AG20443 (cell line): Measurements from ENCODE around the gene GNG7.
"Not testable (repeated sequence)": the region's sequence is repeated elsewhere in the genome, so short reads cannot be mapped to it uniquely, and the experiment has no call there.

Experiments used
- DNase-seq: peaks from one replicate; pipeline ENCODE4 v3.0.0; 2012; ENCODE audit warnings: low spot score, mixed read lengths

GNG7 gene

DNA sequence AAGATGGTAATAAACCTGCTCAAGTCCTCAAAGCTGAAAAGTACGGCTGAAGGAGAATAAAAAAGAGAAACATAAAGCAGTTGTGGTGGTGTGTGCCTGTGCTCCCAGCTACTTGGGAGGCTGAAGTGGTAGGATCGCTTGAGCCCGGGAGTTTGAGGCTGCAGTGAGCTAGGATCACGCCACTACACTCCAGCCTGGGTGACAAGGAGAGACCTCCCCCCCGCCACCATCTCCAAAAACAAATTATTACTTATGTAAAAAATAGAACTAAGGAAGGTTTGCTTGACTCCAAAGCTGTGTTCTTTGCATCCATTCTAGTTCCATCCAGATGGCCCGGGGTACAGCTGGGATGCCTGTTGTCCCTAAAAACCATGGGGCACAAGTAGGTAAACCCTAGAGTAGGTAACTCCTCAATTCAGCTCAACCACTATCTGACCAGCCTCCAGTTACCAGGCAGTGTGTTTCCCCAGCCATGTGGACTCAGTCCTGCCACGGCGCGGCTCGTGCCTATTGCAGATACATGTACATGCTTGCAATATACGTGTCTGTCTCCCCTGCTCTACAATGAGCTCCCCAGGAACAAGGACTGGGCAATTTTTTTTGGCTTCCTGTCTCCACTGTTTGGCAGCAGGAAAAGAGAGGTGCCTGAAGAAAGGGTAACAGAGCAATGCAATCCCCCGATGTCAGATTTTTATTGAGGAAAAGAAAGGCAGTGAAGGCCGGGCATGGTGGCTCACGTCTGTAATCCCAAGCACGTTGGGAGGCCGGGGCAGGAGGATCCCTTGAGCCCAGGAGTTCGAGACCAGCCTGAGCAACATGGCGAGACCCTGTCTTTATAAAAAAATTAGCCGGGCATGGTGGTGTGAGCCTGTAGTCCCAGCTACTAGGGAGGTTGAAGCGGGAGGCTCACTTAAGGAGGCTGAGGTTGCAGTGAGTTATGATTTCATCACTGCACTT is 101.3 kb downstream of the GNG7 start:
- no peak for DNase-seq

GRCh38 chr19:2594319-2594718 is 108.2 kb downstream of the GNG7 start:
- no peak for DNase-seq

DNA sequence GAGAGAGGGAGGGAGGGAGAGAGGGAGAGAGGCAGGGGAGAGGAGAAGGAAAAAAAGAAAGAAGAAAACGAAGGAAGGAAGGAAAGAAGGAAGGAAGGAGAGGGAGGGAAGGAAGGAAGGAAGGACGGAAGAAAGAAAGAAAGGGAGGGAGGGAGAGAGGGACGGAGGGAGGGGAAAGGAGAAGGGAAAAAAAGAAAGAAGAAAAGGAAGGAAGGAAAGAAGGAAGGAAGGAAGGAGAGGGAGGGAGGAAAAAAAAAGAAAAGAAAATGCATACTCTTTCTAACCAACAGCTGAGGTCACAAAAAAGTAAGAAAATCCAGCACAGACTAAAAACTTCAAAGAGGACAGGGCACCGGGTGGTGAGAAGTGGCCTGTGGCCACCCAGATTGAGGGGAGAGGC is 109.7 kb downstream of the GNG7 start:
- DNase-seq: no peak

- no peak for DNase-seq
Observed at GRCh38 chr19:2591537-2592291, 110.8 kb downstream of the GNG7 start.

- no peak for DNase-seq
Observed at GRCh38 chr19:2590630-2591399, 111.7 kb downstream of the GNG7 start.

DNA sequence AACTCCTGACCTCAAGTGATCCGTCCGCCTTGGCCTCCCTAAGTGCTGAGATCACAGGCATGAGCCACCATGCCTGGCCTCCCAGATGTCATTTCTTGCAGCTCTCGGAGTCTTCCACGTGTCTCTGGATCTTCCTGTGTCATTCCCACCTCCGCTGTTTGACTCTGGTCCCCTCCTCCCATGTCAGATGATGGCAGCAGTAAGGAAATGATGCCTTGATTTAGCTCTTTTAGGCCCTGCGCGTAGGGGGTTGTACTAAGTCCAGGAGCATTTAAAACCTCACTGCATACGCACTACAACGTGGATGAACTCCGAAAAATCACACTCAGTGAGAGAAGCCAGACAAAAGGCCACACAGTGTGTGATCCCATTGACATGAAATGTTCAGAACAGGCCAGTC is 113.1 kb downstream of the GNG7 start:
- DNase-seq: no peak

DNA sequence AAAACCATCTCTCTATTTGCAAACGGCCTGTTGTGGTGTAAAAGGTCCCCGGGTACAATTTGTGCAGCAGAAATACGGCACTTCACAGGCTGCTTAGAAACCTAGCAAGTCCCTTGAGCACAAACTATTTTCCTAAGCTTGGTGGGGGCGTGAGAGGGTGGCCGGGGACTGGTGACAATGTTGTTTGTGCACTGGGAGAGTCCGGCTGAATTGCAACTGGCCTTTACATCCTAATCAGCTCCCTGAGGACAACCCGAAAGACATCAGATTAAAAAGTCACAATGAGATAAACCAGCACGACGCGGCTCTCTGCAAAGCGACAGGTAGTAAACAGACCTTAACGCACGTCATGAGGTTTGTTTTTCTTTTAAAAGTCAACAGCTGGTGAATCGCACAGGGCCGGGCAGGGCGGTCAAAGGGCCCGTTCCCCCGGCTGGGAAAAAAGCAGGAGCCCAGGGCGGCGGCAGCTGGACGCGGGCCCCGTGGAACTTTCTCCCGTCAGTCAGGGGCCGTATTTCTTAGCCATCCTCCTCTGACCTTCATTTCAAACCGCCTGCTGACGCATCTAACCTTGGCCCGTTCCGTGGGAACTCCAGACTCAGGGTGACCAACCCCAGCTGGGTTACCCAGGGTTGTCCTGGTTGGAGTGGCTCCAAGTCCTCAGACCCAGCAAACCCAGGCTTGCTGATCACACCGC is 114.3 kb downstream of the GNG7 start:
- peak; percentile 51 for DNase-seq

DNA sequence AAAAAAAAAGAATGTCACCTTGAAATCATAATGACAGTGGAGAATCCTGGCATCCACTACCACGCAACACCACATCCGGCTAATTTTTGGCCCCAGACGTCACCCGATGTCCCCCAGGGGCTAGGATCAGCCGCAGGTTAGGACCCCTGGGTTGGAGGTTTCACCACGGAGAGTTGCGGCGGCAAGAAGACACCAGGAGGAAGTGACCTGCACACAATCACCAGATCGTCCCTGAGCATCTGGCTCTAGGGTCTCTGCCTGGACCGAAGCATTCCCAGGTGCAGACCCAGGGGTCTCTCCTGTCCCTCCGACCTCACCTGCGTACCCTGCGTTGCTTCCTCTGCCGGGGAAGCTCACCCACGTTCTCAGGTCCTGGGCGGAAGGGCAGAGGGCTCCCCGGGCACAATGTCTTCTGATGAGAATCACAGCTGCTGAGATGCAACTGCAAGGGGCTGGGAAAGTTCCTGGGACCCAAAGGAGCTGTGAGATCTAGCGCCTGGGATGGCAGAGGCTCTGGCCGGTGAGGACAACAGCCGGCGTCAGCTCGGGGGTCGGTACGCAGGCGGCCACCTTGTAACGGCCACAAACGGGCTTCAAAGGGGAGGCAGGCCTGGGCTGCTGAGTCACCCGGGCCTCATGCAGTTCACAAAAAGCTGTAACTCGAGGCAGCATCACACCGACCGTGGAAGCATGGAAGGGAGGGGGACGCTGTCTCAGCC is 115.3 kb downstream of the GNG7 start:
- no peak for DNase-seq

DNA sequence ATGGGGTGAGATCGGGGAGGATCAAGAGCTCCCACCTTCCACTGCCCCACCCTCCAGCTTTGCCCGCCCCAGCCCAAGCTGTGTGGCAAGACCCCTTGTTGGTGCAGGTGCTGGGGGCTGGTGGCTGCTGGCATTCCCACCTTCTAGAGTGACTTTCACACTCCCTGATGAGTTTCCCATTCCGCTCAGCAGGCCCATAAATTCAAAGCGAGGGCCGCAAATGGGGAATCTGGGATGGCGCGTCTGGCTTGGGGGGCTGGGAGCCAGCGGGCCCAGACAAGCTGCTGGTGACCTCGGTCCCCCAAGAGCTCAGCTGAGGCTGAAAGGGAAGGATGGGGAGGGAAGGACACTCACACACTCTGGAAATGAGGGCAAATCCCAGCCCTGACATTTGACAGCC is 116.3 kb downstream of the GNG7 start:
- DNase-seq: no peak

DNA sequence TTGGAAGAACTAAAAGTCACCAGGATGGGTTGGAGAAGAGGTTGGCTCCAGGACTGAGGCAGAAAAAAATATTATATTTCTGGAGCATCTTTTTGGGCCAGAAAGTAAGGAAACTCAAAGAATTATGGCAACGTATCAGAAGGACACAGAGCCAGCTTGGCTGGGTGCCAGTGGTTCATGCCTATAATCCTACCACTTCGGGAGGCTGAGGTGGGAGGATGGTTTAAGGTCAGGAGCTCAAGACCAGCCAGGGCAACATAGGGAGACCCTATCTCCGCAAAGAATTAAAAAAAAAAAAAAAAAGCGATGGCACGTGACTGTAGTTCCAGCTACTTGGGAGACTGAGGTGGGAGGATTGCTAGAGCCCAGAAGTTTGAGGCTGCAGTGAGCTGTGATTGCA is 118.5 kb downstream of the GNG7 start:
- no peak for DNase-seq

DNA sequence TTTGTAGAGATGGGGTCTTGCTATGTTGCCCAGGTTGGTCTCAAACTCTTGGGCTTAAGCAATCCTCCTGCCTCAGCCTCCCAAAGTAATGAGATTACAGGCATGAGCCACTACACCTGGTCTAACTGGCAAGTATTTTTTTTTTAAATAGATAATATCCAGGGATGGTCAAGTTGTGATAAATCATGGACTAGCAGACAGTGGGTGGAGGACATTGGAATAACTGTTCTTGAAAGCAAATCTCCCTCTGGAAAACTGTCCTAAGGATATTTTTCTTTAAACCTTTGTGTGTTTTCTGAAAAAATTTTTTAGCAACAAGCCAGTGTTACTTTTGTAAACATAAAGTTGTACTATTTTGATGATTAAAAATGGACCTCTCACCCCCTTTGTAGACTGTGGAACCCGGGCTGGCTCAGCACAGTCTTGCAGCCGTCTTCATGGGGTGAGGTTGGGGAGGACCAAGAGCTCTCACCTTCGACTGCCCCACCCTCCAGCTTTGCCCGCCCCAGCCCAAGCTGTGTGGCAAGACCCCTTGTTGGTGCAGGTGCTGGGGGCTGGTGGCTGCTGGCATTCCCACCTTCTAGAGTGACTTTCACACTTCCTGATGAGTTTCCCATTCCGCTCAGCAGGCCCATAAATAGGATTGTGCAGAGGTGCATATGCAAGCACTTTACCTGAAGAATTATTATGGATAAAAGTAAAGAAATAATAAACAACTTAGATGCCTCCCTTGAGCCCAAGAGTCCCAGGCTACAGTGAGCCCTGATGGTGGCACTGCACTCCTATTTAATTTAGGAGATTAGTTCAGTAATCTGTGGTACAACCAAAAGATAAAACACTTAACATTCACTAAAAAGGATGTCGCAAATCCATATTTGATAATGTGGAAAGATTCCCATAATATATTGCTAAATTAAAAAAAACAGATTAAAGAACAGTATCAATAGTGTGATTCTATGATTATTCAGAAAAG is 119.2 kb downstream of the GNG7 start:
- no peak for DNase-seq

GRCh38 chr19:2580396-2580795 is 122.1 kb downstream of the GNG7 start:
- DNase-seq: not testable (repeated sequence)

GRCh38 chr19:2579678-2580280 is 122.7 kb downstream of the GNG7 start:
- DNase-seq: no peak

DNA sequence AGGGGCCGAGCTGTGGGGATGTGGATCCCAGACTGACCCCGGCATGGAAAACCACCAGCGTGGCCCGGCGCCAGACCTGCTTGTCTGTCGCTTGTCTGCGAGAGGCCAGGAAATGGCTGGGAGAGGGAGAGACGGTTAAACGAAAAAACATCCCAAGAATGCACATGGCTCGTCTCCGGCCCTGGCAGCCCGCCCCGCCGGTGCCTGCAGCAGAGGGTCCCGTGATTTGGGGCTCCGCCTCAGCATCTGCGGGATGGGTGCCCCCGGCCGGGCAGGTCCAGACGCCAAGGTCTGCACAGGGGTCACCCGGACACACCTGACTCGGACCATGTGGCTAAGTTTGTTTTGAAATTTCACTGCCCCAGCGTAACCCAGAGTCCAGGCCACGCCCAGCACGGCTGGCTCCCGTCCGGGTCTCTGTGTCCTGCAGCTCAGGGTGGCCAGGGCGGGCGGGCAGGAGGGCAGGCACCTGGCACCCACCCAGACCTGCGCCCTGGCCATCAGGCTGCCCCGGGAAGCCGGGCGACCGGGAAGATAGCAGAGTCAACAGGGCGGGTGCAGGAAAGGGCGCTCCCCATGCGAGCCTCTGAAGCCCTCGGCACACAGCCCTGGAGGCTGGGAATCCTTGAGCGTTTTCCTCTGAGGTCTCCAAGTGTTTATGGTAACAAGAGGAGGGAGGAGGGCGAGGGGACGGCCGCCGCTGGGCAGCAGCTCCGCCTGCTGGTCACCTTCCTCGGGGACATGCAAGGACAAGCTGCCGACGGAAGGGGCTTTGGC is 123.4 kb downstream of the GNG7 start:
- DNase-seq: peak; percentile 90

DNA sequence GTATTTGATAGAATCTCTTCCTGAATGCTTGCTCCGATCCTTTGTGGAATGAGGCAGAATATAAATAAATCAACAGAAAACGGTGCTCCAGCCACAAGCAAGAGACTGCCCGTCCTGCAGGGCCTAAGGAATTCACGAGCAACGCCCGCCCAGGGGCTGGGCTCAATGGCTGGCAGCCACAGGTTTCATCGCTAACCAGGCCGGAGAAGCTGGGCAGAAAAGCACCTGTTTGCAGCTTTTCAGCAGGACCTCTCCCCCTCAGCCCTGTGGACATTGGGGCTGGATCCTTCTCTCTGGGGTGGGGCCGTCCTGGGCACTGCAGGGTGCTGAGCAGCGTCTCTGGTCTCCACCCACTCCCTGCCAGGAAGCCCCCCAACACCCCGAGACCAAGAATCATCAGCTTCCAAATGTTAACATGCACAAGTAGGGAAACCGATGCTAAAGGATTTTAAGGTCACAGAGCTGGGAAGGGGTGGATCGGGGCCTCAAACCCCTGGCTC is 124.1 kb downstream of the GNG7 start:
- peak; percentile 76 for DNase-seq

GRCh38 chr19:2577722-2578335 is 124.7 kb downstream of the GNG7 start:
- no peak for DNase-seq

DNA sequence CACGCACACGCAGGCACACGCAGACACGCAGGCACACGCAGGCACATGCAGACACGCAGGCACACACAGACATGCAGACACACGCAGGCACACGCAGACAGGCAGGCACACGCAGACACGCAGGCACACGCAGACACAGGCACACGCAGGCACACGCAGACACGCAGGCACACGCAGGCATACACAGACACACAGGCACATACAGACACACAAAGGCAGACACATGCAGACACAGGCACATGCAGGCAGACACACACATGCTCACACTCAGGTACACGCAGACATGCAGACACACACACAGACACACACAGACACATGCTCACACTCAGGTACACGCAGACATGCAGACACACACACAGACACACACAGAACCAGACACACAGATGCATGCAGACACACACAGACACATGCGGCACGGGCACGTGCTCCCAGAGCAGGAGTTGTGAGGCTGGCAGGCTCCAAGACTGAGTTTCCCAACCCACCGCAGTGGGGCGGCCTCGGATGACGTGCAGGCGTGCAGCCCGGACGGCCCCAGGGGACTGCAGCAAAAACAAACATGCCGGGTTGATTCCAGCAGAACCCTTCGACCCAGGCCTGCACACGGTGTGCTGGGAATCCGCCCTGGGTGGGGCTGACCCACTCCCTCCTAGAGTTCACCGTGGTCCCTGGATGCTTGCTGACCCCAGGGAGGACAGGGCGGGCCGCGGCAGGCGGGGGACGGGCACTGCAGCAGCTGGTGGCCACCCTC is 126.6 kb downstream of the GNG7 start:
- DNase-seq: peak; percentile 96
